Endothelial cell (in vitro differentiated cells): ENCODE results near the gene BCAS1. TPM values are rescaled to one million over a fixed set of nuclear protein-coding genes. Genes with fewer than 3 reads are reported as not detected.

Source experiments
- DNase-seq: peaks from one replicate; pipeline ENCODE4 v3.0.0; 2021; ENCODE audit warnings: low spot score
- H3K27ac Mint-ChIP-seq: one replicate; pipeline ENCODE4 v1.8.0; 2021; ENCODE audit warnings: mixed read lengths, inconsistent platforms; ENCODE audit not compliant: unreplicated experiment
- H3K27me3 Mint-ChIP-seq: one replicate; pipeline ENCODE4 v1.8.0; 2021; ENCODE audit warnings: mild to moderate bottlenecking, moderate library complexity, mixed read lengths, inconsistent platforms; ENCODE audit not compliant: unreplicated experiment
- H3K36me3 Mint-ChIP-seq: one replicate; pipeline ENCODE4 v1.8.0; 2021; ENCODE audit warnings: mild to moderate bottlenecking, low read depth, mixed read lengths, inconsistent platforms; ENCODE audit not compliant: unreplicated experiment
- H3K4me1 Mint-ChIP-seq: one replicate; pipeline ENCODE4 v1.8.0; 2021; ENCODE audit warnings: mild to moderate bottlenecking, mixed read lengths, inconsistent platforms; ENCODE audit not compliant: unreplicated experiment
- H3K4me3 Mint-ChIP-seq: one replicate; pipeline ENCODE4 v1.8.0; 2021; ENCODE audit warnings: mild to moderate bottlenecking, mixed read lengths, inconsistent platforms; ENCODE audit not compliant: unreplicated experiment
- H3K9me3 Mint-ChIP-seq: one replicate; pipeline ENCODE4 v1.8.0; 2021; ENCODE audit warnings: mixed read lengths, inconsistent platforms; ENCODE audit not compliant: unreplicated experiment
- total RNA-seq: library from RNA; stranded (reverse); fragmentation: NEBNext Ultra II Directional; extraction: Animal tissue kit (Norgen Biotek cat#: 25700); gene quantifications from one replicate; pipeline ENCODE4 v1.2.1, GENCODE V29; 2021; ENCODE audit not compliant: unreplicated experiment
- TF ChIP-seq, protein P1 (sequence below): fragments of 200-600 bp; sonication (generic); IDR thresholded peaks from one replicate; pipeline ENCODE4 v1.5.0; 2021; ENCODE audit warnings: antibody characterized with exemption; ENCODE audit not compliant: unreplicated experiment

Gene BCAS1
- total RNA-seq, 1 donor from 2014 or later, result 0.05 TPM

DNA sequence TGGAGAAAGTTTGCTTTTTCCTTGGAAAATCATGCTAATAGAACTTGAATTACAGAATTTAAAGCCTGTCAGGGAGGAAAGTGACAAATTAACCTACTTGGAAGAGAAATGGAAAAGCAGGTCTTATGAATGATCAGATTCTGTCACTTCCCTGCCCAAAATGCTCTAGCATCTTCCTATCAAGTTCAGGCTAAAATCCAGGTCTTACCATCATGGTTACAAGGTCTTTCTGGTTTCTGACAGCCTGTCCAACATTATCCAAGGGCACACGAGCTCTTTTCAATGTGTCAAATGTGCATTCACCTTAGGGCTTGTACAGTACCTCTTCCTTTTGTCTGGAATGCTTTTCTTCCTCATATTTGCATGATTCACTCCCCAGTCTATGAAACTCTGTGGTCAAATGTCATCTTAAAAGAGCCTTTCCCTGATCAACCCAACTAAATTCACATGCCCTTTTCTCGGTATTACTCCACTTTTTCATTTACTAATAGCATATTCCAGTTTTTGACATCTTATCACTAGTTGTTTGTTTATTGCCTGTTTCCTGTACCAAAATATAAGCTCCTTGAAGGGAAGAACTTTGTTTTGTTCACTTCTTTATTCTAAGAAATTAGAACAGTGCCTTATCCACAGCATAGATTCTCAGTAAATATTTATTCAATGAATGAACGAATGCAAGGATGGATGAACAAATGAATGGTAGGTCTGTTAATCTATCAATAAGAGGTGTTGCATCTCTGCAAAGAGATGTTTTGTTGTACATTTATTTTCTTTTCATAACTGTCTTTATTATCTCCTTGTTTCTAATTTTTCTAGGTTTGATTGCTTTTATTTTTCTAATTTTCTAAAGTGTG lies 139.5 kb downstream of the BCAS1 start:
- H3K36me3 Mint-ChIP-seq, result no peaks in the 10 kb centered on the region
- no peaks in the 10 kb centered on the region for H3K9me3 Mint-ChIP-seq
- H3K4me1 Mint-ChIP-seq, result peaks cover 32% of the 10 kb centered on the region
- H3K27me3 Mint-ChIP-seq, result peaks cover 6% of the 10 kb centered on the region
- TF ChIP-seq, protein P1, sequence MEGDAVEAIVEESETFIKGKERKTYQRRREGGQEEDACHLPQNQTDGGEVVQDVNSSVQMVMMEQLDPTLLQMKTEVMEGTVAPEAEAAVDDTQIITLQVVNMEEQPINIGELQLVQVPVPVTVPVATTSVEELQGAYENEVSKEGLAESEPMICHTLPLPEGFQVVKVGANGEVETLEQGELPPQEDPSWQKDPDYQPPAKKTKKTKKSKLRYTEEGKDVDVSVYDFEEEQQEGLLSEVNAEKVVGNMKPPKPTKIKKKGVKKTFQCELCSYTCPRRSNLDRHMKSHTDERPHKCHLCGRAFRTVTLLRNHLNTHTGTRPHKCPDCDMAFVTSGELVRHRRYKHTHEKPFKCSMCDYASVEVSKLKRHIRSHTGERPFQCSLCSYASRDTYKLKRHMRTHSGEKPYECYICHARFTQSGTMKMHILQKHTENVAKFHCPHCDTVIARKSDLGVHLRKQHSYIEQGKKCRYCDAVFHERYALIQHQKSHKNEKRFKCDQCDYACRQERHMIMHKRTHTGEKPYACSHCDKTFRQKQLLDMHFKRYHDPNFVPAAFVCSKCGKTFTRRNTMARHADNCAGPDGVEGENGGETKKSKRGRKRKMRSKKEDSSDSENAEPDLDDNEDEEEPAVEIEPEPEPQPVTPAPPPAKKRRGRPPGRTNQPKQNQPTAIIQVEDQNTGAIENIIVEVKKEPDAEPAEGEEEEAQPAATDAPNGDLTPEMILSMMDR, result no peak
- no peak overlapping the region for H3K4me3 Mint-ChIP-seq
- no peak for DNase-seq
- H3K27ac Mint-ChIP-seq, result no peak overlapping the region

DNA sequence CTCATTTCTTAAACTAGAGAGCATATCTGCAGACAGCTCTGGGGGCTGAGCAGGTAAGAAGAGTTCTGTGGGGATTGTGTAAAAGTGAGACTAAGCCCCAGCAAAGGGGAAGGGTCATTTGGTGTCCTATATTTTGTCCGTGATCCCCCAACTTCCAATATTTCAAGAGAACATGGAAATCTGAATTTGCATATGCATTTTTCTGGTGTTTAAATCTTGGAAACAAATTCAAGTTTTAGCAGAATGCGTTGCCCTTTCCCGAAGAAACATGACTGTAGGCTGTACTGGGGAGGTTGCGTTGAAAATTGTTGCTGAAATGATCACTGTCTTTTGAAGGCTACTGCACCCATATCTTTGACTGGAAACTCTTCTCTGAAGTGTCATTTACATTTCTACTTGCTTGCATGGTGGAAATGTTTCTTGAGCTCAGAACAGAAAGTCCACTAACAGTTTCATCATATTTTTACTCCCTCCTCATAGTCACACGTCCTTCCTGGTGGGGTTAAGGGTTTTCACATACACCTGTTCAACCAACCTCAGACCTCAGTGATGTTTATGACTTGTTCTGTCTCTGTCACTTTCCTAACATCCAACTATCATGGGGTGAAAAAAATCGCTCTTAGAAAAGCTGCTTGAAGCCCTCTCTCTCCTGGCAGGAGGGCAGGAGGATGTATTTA lies 140.3 kb downstream of the BCAS1 start:
- Mint-ChIP-seq H3K27me3 (peaks cover 6% of the 10 kb centered on the region), H3K9me3 (no peaks in the 10 kb centered on the region), H3K27ac (no peak overlapping the region), H3K4me1 (peaks cover 25% of the 10 kb centered on the region), H3K4me3 (no peak overlapping the region), H3K36me3 (no peaks in the 10 kb centered on the region)
- DNase-seq, result no peak
- TF ChIP-seq, protein P1, result no peak

DNA sequence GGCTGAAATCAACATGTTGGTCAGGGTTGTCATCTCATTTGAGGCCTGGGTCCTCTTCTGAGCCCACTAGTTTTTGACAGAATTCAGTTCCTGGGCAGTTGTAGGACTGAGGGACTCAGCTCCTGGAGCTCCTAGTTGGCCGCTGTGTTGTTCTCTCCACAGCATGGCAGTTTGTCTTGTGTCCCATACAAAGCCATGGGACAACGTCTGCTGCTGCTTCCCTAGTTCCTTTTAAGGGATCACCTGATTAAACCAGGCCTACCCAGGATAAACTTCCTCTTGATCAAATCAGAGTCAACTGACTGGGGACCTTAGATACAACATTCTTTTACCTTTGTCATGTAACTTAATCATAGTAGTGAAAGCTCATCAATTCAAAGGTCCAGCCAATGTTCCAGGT lies 141.0 kb downstream of the BCAS1 start:
- H3K4me3 Mint-ChIP-seq, result no peak overlapping the region
- H3K9me3 Mint-ChIP-seq, result no peaks in the 10 kb centered on the region
- no peaks in the 10 kb centered on the region for H3K36me3 Mint-ChIP-seq
- H3K27me3 Mint-ChIP-seq, result peaks cover 6% of the 10 kb centered on the region
- no peak for DNase-seq
- peaks cover 18% of the 10 kb centered on the region for H3K4me1 Mint-ChIP-seq
- no peak overlapping the region for H3K27ac Mint-ChIP-seq
- TF ChIP-seq, protein P1, result no peak

DNA sequence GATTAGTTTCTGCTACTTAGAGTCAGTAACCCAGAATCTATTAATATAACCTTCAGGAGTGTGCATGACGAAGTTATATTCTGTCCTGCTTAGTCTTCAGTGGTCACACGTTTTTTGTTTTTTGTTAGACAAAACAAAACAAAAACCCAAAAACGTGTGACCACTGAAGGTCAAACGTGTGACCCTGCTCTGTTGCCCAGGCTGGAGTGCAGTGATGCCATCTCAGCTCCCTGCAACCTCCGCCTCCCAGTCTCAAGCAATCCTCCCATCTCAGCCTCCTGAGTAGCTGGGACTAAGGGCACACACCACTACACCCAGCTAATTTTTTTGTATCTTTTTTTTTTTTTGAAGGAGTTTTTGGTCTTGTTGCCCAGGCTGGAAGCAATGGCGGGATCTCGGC lies 142.4 kb downstream of the BCAS1 start:
- H3K4me3 Mint-ChIP-seq, result no peak overlapping the region
- DNase-seq, result no peak
- no peaks in the 10 kb centered on the region for H3K9me3 Mint-ChIP-seq
- peaks cover 7% of the 10 kb centered on the region for H3K4me1 Mint-ChIP-seq
- peaks cover 5% of the 10 kb centered on the region for H3K27me3 Mint-ChIP-seq
- TF ChIP-seq, protein P1, result no peak
- no peaks in the 10 kb centered on the region for H3K36me3 Mint-ChIP-seq
- no peak overlapping the region for H3K27ac Mint-ChIP-seq
